K562 (cell line): Measurements from ENCODE around the gene CCDC88A. TPM values are rescaled to one million over a fixed set of nuclear protein-coding genes. Genes with fewer than 3 reads are reported as not detected.

Experiments used
- ARNT ChIP-seq, 2 experiments: fragments of 450-650 bp; IDR thresholded peaks; 2 replicates each; pipeline ENCODE4 v1.6.1; 2016; ENCODE audit warnings: mild to moderate bottlenecking in 1 of 2
- BRD9 ChIP-seq: fragments of 450-650 bp; IDR thresholded peaks from 2 replicates; pipeline ENCODE4 v1.6.1; 2018; ENCODE audit warnings: low read depth; ENCODE audit not compliant: partially characterized antibody
- DIDO1 ChIP-seq: fragments of 450-650 bp; IDR thresholded peaks from 2 replicates; pipeline ENCODE4 v1.6.1; 2016; ENCODE audit warnings: low read depth, missing biosample characterization, missing genetic modification characterization
- GABPB1 ChIP-seq: sonication (generic); formaldehyde crosslinking; IDR thresholded peaks from 2 replicates; pipeline ENCODE4 v1.8.0; 2022; ENCODE audit warnings: mild to moderate bottlenecking, missing genetic modification reagents
- MCM3 ChIP-seq: fragments of 450-650 bp; IDR thresholded peaks from 2 replicates; pipeline ENCODE4 v1.6.1; 2016
- NR2C2 ChIP-seq, 2 experiments: fragments of 200-800 bp in 1 of 2; sonication (Bioruptor generic) in 1 of 2; sonication (generic) in 1 of 2; formaldehyde crosslinking in 1 of 2; IDR thresholded peaks; 2 replicates each; pipeline versions ENCODE4 v1.6.1 to v1.8.0; 2016 to 2022; ENCODE audit warnings: mild to moderate bottlenecking in 1 of 2, missing compliant biosample characterization in 1 of 2, missing genetic modification characterization in 1 of 2, missing genetic modification reagents in 1 of 2
- SMARCA4 ChIP-seq: fragments of 450-650 bp; IDR thresholded peaks from 2 replicates; pipeline ENCODE4 v1.6.1; 2016
- YY1 ChIP-seq, 3 experiments: IDR thresholded peaks; 2 replicates each; pipeline ENCODE4 v1.6.1; 2011; ENCODE audit warnings: low read length in 2 of 3, mild to moderate bottlenecking in 2 of 3, moderate library complexity in 2 of 3, borderline replicate concordance in 1 of 3, control low read depth in 1 of 3, low read depth in 1 of 3; ENCODE audit not compliant: insufficient read depth in 3 of 3, insufficient replicate concordance in 2 of 3, control insufficient read depth in 1 of 3, insufficient read length in 1 of 3; ENCODE audit errors: extremely low read depth in 1 of 3
- ZNF23 ChIP-seq: fragments of 250-450 bp; sonication (Bioruptor Pico); IDR thresholded peaks from 2 replicates; pipeline ENCODE4 v1.4.0; 2020; ENCODE audit warnings: mild to moderate bottlenecking
- polyA plus RNA-seq, 8 experiments: library from polyadenylated mRNA; depleted of rRNA in 4 of 8; stranded (reverse) in 5 of 8; unstranded in 3 of 8; fragments of >200 nt; fragmentation: Nextera tagmentation in 2 of 8; fragmentation: Illumina TruSeq in 1 of 8; extraction: Ambion mirVana in 2 of 8; extraction: Trizol in 1 of 8; gene quantifications; 2 replicates each; pipeline versions ENCODE4 v1.2.1 to v1.2.3, GENCODE V29; 2011 to 2014; ENCODE audit warnings: inconsistent platforms in 1 of 8, missing spikeins in 1 of 8
- total RNA-seq, 7 experiments: library from RNA; depleted of rRNA in 6 of 7; stranded (reverse); fragments of >200 nt in 6 of 7; fragmentation: Illumina TruSeq in 2 of 7; extraction: Trizol in 2 of 7; gene quantifications; 2 replicates each; pipeline versions ENCODE4 v1.2.1 to v1.2.3, GENCODE V29; 2011 to 2021; ENCODE audit warnings: low replicate concordance in 1 of 7
- TF ChIP-seq, protein P1 (sequence below): fragments of 250-450 bp; sonication (Bioruptor Pico); IDR thresholded peaks from 2 replicates; pipeline ENCODE4 v1.8.0; 2021; ENCODE audit warnings: moderate library complexity, mild to moderate bottlenecking, inconsistent platforms
- TF ChIP-seq, protein P2 (sequence below): fragments of 450-650 bp; IDR thresholded peaks from 2 replicates; pipeline ENCODE4 v1.6.1; 2016; ENCODE audit warnings: low read depth
- TF ChIP-seq, protein P3 (sequence below): sonication (generic); formaldehyde crosslinking; IDR thresholded peaks from 2 replicates; pipeline ENCODE4 v1.8.1; 2023; ENCODE audit warnings: mild to moderate bottlenecking, missing genetic modification reagents
- TF ChIP-seq, protein P4 (sequence below): sonication (generic); formaldehyde crosslinking; IDR thresholded peaks from 2 replicates; pipeline ENCODE4 v1.8.1; 2023; ENCODE audit warnings: mild to moderate bottlenecking, missing genetic modification reagents, moderate library complexity

The CCDC88A gene
- total and polyA plus RNA-seq, 9 of the 15 experiments (the other 6 are each of a cell fraction or from before 2014, with no cell fraction given) = 29.3 to 102 (median 55.6) TPM

DNA sequence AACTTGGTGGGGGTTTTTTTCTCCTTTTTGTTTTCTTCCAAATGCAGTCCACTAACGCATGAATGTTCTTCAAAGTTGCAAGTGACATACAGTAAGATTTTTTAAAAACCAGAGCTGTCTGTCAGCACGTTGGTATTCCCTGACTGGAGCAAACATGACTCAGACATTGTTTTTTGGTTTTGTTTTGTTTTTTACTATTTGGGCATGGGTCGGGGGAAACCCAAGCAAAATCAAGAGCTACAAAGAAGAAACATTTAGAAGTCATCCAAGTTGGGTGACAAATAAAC lies 726 bp upstream of the CCDC88A start (continued):
- TF ChIP-seq, protein P1, sequence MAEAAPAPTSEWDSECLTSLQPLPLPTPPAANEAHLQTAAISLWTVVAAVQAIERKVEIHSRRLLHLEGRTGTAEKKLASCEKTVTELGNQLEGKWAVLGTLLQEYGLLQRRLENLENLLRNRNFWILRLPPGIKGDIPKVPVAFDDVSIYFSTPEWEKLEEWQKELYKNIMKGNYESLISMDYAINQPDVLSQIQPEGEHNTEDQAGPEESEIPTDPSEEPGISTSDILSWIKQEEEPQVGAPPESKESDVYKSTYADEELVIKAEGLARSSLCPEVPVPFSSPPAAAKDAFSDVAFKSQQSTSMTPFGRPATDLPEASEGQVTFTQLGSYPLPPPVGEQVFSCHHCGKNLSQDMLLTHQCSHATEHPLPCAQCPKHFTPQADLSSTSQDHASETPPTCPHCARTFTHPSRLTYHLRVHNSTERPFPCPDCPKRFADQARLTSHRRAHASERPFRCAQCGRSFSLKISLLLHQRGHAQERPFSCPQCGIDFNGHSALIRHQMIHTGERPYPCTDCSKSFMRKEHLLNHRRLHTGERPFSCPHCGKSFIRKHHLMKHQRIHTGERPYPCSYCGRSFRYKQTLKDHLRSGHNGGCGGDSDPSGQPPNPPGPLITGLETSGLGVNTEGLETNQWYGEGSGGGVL (CRISPR knock-in tag) = no peak
- TF ChIP-seq ZNF23 (CRISPR knock-in tag) (no peak), MCM3 (no peak), DIDO1 (no peak), NR2C2 (CRISPR knock-in tag; IDR thresholded peaks at IDR 0.05) (no peak), NR2C2 (tag; IDR thresholded peaks at IDR 0.05) (0 out of 2 replicates have a peak, but pooled peaks have one; percentile 3), ARNT (IDR thresholded peaks at IDR 0.05) (peak in 1 of 2 experiments; percentile 73; a peak in 2 of 4 replicates), YY1 (IDR thresholded peaks at IDR 0.05; ENCODE audit: borderline replicate concordance in 1 of 3, control insufficient read depth in 1 of 3, extremely low read depth in 1 of 3, insufficient read depth in 3 of 3, insufficient read length in 1 of 3, insufficient replicate concordance in 2 of 3, low read depth in 1 of 3, low read length in 2 of 3) (no peak), BRD9 (no peak), SMARCA4 (peak; percentile 55; the same call in 1 of the 2 replicates), GABPB1 (no peak)
- TF ChIP-seq, protein P2, sequence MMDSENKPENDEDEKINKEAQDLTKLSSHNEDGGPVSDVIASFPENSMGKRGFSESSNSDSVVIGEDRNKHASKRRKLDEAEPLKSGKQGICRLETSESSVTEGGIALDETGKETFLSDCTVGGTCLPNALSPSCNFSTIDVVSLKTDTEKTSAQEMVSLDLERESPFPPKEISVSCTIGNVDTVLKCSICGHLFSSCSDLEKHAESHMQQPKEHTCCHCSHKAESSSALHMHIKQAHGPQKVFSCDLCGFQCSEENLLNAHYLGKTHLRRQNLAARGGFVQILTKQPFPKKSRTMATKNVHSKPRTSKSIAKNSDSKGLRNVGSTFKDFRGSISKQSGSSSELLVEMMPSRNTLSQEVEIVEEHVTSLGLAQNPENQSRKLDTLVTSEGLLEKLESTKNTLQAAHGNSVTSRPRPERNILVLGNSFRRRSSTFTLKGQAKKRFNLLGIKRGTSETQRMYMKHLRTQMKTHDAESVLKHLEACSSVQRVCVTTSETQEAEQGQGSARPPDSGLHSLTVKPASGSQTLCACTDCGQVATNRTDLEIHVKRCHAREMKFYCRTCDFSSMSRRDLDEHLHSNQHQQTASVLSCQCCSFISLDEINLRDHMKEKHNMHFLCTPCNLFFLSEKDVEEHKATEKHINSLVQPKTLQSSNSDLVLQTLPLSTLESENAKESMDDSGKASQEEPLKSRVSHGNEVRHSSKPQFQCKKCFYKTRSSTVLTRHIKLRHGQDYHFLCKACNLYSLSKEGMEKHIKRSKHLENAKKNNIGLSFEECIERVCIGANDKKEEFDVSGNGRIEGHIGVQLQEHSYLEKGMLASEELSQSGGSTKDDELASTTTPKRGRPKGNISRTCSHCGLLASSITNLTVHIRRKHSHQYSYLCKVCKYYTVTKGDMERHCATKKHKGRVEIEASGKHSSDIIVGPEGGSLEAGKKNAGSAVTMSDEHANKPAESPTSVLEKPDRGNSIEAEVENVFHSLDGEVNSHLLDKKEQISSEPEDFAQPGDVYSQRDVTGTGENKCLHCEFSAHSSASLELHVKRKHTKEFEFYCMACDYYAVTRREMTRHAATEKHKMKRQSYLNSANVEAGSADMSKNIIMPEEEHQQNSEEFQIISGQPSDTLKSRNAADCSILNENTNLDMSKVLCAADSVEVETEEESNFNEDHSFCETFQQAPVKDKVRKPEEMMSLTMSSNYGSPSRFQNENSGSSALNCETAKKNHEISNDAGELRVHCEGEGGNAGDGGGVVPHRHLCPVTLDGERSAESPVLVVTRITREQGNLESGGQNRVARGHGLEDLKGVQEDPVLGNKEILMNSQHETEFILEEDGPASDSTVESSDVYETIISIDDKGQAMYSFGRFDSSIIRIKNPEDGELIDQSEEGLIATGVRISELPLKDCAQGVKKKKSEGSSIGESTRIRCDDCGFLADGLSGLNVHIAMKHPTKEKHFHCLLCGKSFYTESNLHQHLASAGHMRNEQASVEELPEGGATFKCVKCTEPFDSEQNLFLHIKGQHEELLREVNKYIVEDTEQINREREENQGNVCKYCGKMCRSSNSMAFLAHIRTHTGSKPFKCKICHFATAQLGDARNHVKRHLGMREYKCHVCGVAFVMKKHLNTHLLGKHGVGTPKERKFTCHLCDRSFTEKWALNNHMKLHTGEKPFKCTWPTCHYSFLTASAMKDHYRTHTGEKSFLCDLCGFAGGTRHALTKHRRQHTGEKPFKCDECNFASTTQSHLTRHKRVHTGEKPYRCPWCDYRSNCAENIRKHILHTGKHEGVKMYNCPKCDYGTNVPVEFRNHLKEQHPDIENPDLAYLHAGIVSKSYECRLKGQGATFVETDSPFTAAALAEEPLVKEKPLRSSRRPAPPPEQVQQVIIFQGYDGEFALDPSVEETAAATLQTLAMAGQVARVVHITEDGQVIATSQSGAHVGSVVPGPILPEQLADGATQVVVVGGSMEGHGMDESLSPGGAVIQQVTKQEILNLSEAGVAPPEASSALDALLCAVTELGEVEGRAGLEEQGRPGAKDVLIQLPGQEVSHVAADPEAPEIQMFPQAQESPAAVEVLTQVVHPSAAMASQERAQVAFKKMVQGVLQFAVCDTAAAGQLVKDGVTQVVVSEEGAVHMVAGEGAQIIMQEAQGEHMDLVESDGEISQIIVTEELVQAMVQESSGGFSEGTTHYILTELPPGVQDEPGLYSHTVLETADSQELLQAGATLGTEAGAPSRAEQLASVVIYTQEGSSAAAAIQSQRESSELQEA = no peak
- TF ChIP-seq, protein P3, sequence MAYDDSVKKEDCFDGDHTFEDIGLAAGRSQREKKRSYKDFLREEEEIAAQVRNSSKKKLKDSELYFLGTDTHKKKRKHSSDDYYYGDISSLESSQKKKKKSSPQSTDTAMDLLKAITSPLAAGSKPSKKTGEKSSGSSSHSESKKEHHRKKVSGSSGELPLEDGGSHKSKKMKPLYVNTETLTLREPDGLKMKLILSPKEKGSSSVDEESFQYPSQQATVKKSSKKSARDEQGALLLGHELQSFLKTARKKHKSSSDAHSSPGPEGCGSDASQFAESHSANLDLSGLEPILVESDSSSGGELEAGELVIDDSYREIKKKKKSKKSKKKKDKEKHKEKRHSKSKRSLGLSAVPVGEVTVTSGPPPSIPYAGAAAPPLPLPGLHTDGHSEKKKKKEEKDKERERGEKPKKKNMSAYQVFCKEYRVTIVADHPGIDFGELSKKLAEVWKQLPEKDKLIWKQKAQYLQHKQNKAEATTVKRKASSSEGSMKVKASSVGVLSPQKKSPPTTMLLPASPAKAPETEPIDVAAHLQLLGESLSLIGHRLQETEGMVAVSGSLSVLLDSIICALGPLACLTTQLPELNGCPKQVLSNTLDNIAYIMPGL (CRISPR knock-in tag) = no peak
- TF ChIP-seq, protein P4, sequence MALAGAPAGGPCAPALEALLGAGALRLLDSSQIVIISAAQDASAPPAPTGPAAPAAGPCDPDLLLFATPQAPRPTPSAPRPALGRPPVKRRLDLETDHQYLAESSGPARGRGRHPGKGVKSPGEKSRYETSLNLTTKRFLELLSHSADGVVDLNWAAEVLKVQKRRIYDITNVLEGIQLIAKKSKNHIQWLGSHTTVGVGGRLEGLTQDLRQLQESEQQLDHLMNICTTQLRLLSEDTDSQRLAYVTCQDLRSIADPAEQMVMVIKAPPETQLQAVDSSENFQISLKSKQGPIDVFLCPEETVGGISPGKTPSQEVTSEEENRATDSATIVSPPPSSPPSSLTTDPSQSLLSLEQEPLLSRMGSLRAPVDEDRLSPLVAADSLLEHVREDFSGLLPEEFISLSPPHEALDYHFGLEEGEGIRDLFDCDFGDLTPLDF = no peak
